CD14-positive monocyte (primary cell): ENCODE measurements around the gene MYOCD. TPM values are rescaled to one million over a fixed set of nuclear protein-coding genes. Genes with fewer than 3 reads are reported as not detected.

Experiments
- DNase-seq, 3 donors: peaks; one replicate each; pipeline ENCODE4 v3.0.0-alpha.2; 2011 to 2022
- H2AFZ ChIP-seq: 2 replicates; pipeline ENCODE4 v1.6.0; 2012; ENCODE audit warnings: mild to moderate bottlenecking, low read depth, low read length, inconsistent platforms; ENCODE audit not compliant: insufficient read depth, poor library complexity, severe bottlenecking
- H3K27ac ChIP-seq, 2 donors: 1 replicate in 1 of 2; 2 replicates in 1 of 2; pipeline ENCODE4 v1.5.1; 2012 to 2013; ENCODE audit warnings: low read length in 2 of 2, control low read depth in 1 of 2, inconsistent platforms in 1 of 2, low read depth in 1 of 2, mild to moderate bottlenecking in 1 of 2
- H3K27me3 ChIP-seq, 2 donors: one replicate each; pipeline versions ENCODE4 v1.6.0 to v1.6.1; 2011 to 2013; ENCODE audit warnings: low read length in 2 of 2; ENCODE audit not compliant: control insufficient read depth in 2 of 2, insufficient read depth in 2 of 2
- H3K36me3 ChIP-seq, 2 donors: replicated peaks in 1 of 2; 1 replicate in 1 of 2; 2 replicates in 1 of 2; pipeline versions ENCODE4 v1.5.1 to v1.6.1; 2012 to 2013; ENCODE audit warnings: low read length in 2 of 2, control low read depth in 1 of 2, inconsistent platforms in 1 of 2, mild to moderate bottlenecking in 1 of 2; ENCODE audit not compliant: insufficient read depth in 2 of 2, control insufficient read depth in 1 of 2
- H3K4me1 ChIP-seq, 2 donors: 1 replicate in 1 of 2; 2 replicates in 1 of 2; pipeline versions ENCODE4 v1.5.1 to v1.6.1; 2012 to 2013; ENCODE audit warnings: low read length in 2 of 2, control low read depth in 1 of 2, inconsistent platforms in 1 of 2, mild to moderate bottlenecking in 1 of 2, moderate library complexity in 1 of 2; ENCODE audit not compliant: insufficient read depth in 2 of 2, control insufficient read depth in 1 of 2
- H3K4me2 ChIP-seq: replicated peaks from 2 replicates; pipeline ENCODE3; 2012; ENCODE audit warnings: low read length, moderate library complexity, mild to moderate bottlenecking; ENCODE audit not compliant: poor library complexity, severe bottlenecking; ENCODE audit errors: extremely low read depth
- H3K4me3 ChIP-seq, 3 experiments: fragments of 200-600 bp in 1 of 3; sonication (generic) in 1 of 3; replicated peaks in 1 of 3; 1 replicate in 2 of 3; 2 replicates in 1 of 3; pipeline ENCODE4 v1.5.1; 2011 to 2013; ENCODE audit warnings: low read length in 3 of 3, mild to moderate bottlenecking in 3 of 3, control low read depth in 2 of 3, low read depth in 2 of 3, inconsistent platforms in 1 of 3, moderate library complexity in 1 of 3
- H3K79me2 ChIP-seq: 2 replicates; pipeline ENCODE4 v1.6.0; 2012; ENCODE audit warnings: mild to moderate bottlenecking, control low read depth, inconsistent platforms, low read length, moderate library complexity; ENCODE audit not compliant: insufficient read depth
- H3K9ac ChIP-seq: 2 replicates; pipeline ENCODE4 v1.6.0; 2017; ENCODE audit warnings: low read length, mild to moderate bottlenecking; ENCODE audit not compliant: insufficient read depth, poor library complexity, severe bottlenecking
- H3K9me3 ChIP-seq, 2 donors: replicated peaks in 1 of 2; 1 replicate in 1 of 2; 2 replicates in 1 of 2; pipeline versions ENCODE4 v1.5.1 to v1.6.1; 2012 to 2013; ENCODE audit warnings: low read length in 2 of 2, control low read depth in 1 of 2; ENCODE audit not compliant: control insufficient read depth in 1 of 2, insufficient read depth in 1 of 2
- H4K20me1 ChIP-seq: 2 replicates; pipeline ENCODE4 v1.6.0; 2012; ENCODE audit warnings: mild to moderate bottlenecking, low read length, control low read depth, moderate library complexity; ENCODE audit not compliant: insufficient read depth
- H3K27ac Mint-ChIP-seq, 7 donors: one replicate each; pipeline ENCODE4 v1.8.0; 2020; ENCODE audit warnings: mild to moderate bottlenecking in 7 of 7, mixed read lengths in 7 of 7, moderate library complexity in 6 of 7, inconsistent platforms in 2 of 7
- H3K27me3 Mint-ChIP-seq, 3 donors: one replicate each; pipeline ENCODE4 v1.8.0; 2021 to 2022; ENCODE audit warnings: low read depth in 3 of 3, mild to moderate bottlenecking in 3 of 3, mixed read lengths in 3 of 3, moderate library complexity in 3 of 3, inconsistent platforms in 1 of 3
- H3K36me3 Mint-ChIP-seq, 2 donors: one replicate each; pipeline ENCODE4 v1.8.0; 2020; ENCODE audit warnings: mixed read lengths in 2 of 2, inconsistent platforms in 1 of 2, mild to moderate bottlenecking in 1 of 2
- H3K4me1 Mint-ChIP-seq: one replicate; pipeline ENCODE4 v1.8.0; 2020; ENCODE audit warnings: mild to moderate bottlenecking, mixed read lengths
- H3K4me3 Mint-ChIP-seq, 2 donors: one replicate each; pipeline ENCODE4 v1.8.0; 2020; ENCODE audit warnings: mild to moderate bottlenecking in 2 of 2, mixed read lengths in 2 of 2, moderate library complexity in 1 of 2
- H3K9me3 Mint-ChIP-seq, 7 donors: one replicate each; pipeline ENCODE4 v1.8.0; 2020 to 2022; ENCODE audit warnings: mixed read lengths in 7 of 7, mild to moderate bottlenecking in 6 of 7, moderate library complexity in 6 of 7, inconsistent platforms in 2 of 7
- CTCF ChIP-seq: fragments of 200-600 bp; IDR thresholded peaks from one replicate; pipeline ENCODE4 v1.8.0; 2022; ENCODE audit warnings: antibody characterized with exemption, mild to moderate bottlenecking
- WGBS: methylation state at CpG from one replicate; pipeline ENCODE4 v1.1.5; 2013; ENCODE audit warnings: missing lambda C conversion rate; ENCODE audit not compliant: insufficient coverage; 5-methylcytosine and 5-hydroxymethylcytosine counted together
- intact Hi-C, 2 donors: fragments of 100-400 bp; cut with micrococcal nuclease; formaldehyde crosslinking; loops; one replicate each; pipeline versions ENCODE4 v1.15.0 to v1.15.1; 2023
- polyA plus RNA-seq, 3 donors: library from polyadenylated mRNA; depleted of rRNA in 1 of 3; unstranded in 2 of 3; stranded (reverse) in 1 of 3; fragments of 300-500 nt in 2 of 3; fragments of >200 nt in 1 of 3; fragmentation: Illumina TruSeq in 2 of 3; gene quantifications; 1 replicate in 2 of 3; 2 replicates in 1 of 3; pipeline ENCODE4 v1.2.3, GENCODE V29; 2012 to 2021

MYOCD gene
- polyA plus RNA-seq, 3 donors = not detected

DNA sequence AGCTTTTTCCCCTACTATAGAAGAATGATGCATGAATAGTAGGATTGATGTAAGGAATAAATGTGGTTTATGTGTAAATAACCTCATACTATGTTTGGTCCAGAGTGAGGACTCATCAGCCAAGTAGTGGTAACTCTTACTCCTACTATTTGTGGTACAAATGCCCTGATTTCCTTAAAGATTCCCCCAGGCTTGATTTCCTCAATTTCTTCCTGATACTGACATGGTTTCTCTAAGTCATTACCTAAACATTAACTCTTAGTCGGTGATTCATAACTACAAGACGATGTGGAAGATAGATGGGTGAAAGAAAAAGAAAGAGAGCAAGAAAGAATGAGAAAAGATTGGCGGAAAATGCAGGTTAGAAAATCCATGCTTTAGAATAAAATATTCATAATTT lies 17.2 kb upstream of the MYOCD start:
- no peaks in the 10 kb centered on the region for H4K20me1 ChIP-seq
- no peak overlapping the region for H3K27ac Mint-ChIP-seq
- H3K4me2 ChIP-seq = no peak overlapping the region
- peaks cover 0 to 3% (median 0%) of the 10 kb centered on the region in 3 donors for H3K27me3 Mint-ChIP-seq
- WGBS = no CpG with 5 or more reads among the region's 3 CpGs
- H3K36me3 Mint-ChIP-seq = no peaks in the 10 kb centered on the region
- H3K9me3 Mint-ChIP-seq = peaks cover 0 to 3% (median 2%) of the 10 kb centered on the region in 7 donors
- no peak for DNase-seq
- TF ChIP-seq CTCF = no peak
- H3K79me2 ChIP-seq = no peaks in the 10 kb centered on the region
- H3K9ac ChIP-seq = no peak overlapping the region
- H3K36me3 ChIP-seq = no peaks in the 10 kb centered on the region
- no peak overlapping the region for H2AFZ ChIP-seq
- no peaks in the 10 kb centered on the region for H3K4me1 Mint-ChIP-seq
- no peak overlapping the region for H3K4me3 ChIP-seq
- H3K27me3 ChIP-seq = no peaks in the 10 kb centered on the region
- intact Hi-C loops = no loop called here
- H3K4me1 ChIP-seq = no peaks in the 10 kb centered on the region
- H3K4me3 Mint-ChIP-seq = no peak overlapping the region
- no peaks in the 10 kb centered on the region for H3K9me3 ChIP-seq
- H3K27ac ChIP-seq = no peak overlapping the region

- WGBS = no CpG with 5 or more reads among the region's 4 CpGs
- Histone ChIP-seq H2AFZ (no peak overlapping the region), H3K4me1 (no peaks in the 10 kb centered on the region), H3K4me2 (no peak overlapping the region), H4K20me1 (no peaks in the 10 kb centered on the region), H3K27me3 (no peaks in the 10 kb centered on the region), H3K27ac (no peak overlapping the region), H3K36me3 (no peaks in the 10 kb centered on the region), H3K79me2 (no peaks in the 10 kb centered on the region), H3K9me3 (no peaks in the 10 kb centered on the region), H3K4me3 (no peak overlapping the region), H3K9ac (no peak overlapping the region)
- Mint-ChIP-seq H3K36me3 (no peaks in the 10 kb centered on the region), H3K9me3 (peaks cover 0 to 6% (median 2%) of the 10 kb centered on the region in 7 donors), H3K4me1 (no peaks in the 10 kb centered on the region), H3K27me3 (peaks cover 0 to 6% (median 2%) of the 10 kb centered on the region in 3 donors), H3K27ac (no peak overlapping the region), H3K4me3 (no peak overlapping the region)
- TF ChIP-seq CTCF = no peak
- intact Hi-C loops = no loop called here
- no peak for DNase-seq
These were observed 9.8 kb upstream of the MYOCD start for GRCh38 chr17:12655936-12656335.
